LNCaP clone FGC (cell line): Measurements from ENCODE around the gene GPR180.

ENCODE experiments used
- DNase-seq: peaks from one replicate; pipeline ENCODE4 v3.0.0-alpha.2; 2011; ENCODE audit warnings: low read depth
- H3K4me3 ChIP-seq: 2 replicates; pipeline ENCODE4 v1.5.1; 2011; ENCODE audit warnings: mild to moderate bottlenecking, low read depth, low read length, control low read depth
- TF ChIP-seq, protein P1 (sequence below): IDR thresholded peaks from 2 replicates; pipeline ENCODE4 v1.5.1; 2012; ENCODE audit warnings: mild to moderate bottlenecking; ENCODE audit not compliant: control insufficient read depth, insufficient read depth; ENCODE audit errors: extremely low read depth

Gene GPR180

GRCh38 chr13:94613051-94613450 lies 11.4 kb downstream of the GPR180 start:
- TF ChIP-seq, protein P1, sequence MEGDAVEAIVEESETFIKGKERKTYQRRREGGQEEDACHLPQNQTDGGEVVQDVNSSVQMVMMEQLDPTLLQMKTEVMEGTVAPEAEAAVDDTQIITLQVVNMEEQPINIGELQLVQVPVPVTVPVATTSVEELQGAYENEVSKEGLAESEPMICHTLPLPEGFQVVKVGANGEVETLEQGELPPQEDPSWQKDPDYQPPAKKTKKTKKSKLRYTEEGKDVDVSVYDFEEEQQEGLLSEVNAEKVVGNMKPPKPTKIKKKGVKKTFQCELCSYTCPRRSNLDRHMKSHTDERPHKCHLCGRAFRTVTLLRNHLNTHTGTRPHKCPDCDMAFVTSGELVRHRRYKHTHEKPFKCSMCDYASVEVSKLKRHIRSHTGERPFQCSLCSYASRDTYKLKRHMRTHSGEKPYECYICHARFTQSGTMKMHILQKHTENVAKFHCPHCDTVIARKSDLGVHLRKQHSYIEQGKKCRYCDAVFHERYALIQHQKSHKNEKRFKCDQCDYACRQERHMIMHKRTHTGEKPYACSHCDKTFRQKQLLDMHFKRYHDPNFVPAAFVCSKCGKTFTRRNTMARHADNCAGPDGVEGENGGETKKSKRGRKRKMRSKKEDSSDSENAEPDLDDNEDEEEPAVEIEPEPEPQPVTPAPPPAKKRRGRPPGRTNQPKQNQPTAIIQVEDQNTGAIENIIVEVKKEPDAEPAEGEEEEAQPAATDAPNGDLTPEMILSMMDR: no peak
- no peak overlapping the region for H3K4me3 ChIP-seq
- DNase-seq: no peak

DNA sequence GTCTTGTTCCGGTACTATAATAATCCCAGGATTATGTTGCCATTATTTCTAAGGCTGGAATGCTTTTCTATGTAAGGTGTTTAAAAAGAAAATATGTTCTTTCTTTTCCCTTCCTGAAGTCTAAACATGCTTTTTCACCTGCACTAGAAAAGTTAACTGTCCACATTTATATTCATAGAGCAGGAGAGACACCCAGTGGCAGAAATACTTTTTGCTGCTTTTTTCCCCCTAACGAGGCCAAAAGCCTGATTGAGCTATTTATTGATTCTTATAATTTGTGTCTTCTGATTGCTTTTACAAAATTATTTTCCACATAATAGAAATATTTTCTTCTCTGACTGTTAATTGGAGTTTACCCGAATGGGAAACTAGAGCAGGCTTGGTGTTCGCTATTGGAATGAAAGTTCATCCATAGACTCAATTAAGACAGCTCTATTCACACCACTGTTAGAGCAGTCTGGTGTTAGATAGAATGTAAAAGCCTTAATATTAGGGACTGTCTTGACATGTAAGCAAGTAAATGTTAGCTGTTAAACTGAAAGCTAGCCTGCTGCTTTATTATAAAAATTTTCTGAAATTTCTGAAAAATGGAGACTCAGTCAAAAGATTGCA lies 15.8 kb downstream of the GPR180 start:
- TF ChIP-seq, protein P1: peak; percentile 53
- H3K4me3 ChIP-seq: no peak overlapping the region
- no peak for DNase-seq

GRCh38 chr13:94620286-94620896 lies 18.7 kb downstream of the GPR180 start:
- no peak overlapping the region for H3K4me3 ChIP-seq
- TF ChIP-seq, protein P1: peak; percentile 81
- DNase-seq: no peak

DNA sequence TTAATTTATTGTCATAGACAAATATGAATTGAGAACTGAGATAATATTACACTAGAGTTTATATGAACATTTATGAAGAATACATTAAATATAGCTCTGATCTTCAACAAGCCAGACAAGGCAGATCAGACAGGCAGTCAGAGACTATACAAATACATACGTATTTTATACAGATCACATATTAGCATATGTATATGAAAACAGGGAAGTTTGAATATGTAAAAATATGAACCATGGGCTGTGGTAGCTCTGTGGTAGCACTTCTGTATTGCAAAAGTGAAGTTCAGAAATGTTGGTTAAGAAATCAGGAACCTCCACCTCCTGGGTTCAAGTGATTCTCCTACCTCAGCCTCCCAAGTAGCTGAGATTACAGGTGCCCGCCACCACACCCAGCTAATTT lies 20.7 kb downstream of the GPR180 start:
- TF ChIP-seq, protein P1: no peak
- DNase-seq: no peak
- no peak overlapping the region for H3K4me3 ChIP-seq

GRCh38 chr13:94623316-94623715 lies 21.7 kb downstream of the GPR180 start:
- TF ChIP-seq, protein P1: no peak
- DNase-seq: no peak
- H3K4me3 ChIP-seq: no peak overlapping the region

GRCh38 chr13:94630858-94631257 lies 29.2 kb downstream of the GPR180 start:
- TF ChIP-seq, protein P1: no peak
- no peak overlapping the region for H3K4me3 ChIP-seq
- DNase-seq: no peak
